ENCODE results near the gene RNASEH1.

The RNASEH1 gene

DNA sequence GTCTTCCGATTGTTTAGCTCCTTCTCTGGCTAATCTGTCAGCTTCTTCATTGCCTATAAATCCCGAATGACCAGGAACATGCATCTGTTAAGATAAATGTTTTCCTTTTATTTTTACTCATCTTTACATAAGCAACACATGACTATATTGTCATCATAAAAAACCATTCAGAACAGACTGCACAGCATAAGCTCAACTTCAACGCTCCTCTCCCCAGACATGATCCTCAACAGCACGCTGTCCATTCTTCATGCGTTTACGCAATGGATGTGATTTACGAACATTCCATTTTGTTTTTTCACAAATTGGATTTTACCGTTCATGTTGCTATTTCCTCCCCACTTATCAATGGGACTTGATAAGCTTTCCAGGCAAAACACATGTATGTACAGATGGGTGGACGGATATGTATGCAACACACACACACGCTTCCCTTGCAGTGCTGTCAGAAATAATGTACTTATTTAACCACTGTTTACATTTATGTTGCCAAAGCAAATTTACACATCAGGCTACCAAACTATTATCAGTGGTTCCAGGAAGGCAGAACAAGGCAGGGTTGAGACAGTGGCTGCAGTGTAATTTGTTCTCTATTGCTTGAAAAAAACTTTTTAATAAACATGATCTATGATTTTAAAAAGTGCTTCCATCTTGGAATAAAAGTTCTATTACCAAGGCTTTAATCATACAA is 12.2 kb downstream of the RNASEH1 start:
- DNase-seq, result no peak

DNA sequence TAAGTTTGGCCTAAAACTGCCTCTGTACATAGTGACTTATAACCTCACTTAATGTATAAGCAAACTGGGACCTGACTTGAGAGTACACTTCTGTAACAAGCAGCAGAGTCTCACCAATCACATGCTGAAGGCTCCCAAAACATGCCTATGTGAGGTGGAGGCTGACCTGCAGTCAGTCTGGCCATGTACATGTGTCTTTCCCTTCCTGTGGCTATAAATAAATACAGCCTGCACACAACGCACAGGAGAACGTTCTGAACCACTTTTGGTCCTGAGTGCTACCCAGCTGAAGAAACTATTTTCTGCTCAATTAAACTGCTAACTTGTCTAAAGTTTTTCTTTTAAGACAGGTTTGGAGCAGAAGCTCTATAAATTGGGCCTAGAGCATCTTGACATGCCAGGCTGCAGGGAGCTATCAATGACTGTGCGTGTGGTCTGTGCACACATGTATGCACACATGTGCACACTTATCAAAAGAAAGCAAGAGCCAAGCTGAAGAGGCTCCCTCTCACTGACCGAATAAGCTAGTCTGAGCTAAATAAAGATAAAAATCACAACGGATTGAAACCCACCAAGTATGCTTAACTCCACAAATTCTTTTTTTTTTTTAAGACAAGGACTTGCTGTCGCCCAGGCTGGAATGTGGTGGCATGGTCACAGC is 15.0 kb downstream of the RNASEH1 start:
- DNase-seq, result no peak

DNA sequence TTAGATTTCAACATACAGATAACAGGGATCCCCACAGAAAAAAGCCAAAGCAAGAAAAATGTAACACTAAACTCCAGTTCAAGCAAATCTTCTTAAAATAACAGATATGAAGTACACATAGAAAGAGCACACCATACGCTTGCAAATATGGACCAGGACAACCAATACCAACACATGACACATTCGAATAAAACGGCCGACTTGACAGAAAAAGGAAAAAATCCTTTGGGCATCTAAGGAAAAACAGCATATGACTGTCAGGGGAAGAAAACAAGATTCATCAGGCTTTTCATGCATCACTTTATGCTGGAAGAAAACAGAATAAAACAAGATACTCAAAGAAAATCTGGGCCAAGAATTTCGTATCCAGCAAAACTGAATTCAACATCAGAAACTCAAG is 16.0 kb downstream of the RNASEH1 start:
- no peak for DNase-seq

DNA sequence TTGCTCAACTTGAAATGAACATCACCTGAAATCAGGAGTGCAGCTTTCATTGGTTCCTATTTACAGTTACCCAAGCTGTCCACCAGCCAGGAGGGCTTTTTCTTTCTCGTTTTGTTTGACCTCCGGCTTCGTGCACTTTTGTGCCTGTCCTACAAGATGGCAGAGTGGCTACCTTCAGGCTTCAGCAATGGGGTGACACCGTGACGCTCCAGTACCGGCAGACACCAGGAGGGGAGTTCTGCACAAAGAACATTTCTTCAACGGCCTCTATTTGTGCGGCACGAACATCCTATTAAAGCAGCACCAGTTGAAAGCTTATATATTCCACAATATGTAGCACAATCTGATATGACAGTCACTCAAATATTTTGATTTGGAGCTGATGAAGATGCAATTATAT is 18.3 kb downstream of the RNASEH1 start:
- DNase-seq, result no peak

DNA sequence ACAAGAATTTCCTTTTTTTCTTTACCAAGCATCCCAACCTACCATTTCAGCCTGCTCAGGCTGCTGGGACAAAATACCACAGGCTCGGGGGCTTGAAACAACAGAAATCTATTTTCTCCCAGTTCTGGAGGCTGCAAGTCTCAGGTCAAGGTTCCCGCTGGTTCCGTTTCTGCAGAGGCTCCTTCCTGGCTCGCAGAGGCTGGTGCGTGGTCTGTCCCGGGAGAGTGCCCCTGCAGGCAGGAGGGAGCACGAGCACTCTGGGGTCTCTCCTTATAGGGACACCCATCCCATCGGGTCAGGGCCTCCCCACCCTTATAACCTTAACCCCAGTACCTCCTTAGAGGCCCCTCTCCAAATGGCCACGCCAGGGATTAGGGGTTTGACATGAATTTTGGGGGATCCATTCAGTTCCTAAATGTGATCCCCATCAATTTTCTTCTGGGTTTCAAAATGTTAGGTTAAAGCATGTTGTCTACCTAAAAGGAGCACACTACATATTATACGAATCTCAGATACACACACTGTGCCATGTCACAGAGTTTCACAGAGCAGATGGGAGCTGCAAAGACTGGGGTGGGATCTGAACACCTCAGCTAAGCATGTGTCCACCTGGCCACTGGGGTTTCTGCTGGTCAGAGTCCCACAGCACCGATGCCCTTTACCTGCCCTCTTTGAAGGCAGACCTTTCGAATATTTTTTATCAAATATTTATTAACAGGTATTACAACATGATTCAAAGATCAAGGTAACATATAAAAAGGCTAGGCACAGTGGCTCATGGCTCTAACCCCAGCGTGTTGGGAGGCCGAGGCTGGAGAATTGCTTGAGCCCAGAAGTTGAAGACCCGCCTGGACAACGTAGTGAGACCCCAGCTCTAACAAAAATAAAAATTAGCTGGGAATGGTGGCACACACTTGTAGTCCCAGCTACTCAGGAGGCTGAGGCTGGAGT is 21.2 kb downstream of the RNASEH1 start:
- no peak for DNase-seq

DNA sequence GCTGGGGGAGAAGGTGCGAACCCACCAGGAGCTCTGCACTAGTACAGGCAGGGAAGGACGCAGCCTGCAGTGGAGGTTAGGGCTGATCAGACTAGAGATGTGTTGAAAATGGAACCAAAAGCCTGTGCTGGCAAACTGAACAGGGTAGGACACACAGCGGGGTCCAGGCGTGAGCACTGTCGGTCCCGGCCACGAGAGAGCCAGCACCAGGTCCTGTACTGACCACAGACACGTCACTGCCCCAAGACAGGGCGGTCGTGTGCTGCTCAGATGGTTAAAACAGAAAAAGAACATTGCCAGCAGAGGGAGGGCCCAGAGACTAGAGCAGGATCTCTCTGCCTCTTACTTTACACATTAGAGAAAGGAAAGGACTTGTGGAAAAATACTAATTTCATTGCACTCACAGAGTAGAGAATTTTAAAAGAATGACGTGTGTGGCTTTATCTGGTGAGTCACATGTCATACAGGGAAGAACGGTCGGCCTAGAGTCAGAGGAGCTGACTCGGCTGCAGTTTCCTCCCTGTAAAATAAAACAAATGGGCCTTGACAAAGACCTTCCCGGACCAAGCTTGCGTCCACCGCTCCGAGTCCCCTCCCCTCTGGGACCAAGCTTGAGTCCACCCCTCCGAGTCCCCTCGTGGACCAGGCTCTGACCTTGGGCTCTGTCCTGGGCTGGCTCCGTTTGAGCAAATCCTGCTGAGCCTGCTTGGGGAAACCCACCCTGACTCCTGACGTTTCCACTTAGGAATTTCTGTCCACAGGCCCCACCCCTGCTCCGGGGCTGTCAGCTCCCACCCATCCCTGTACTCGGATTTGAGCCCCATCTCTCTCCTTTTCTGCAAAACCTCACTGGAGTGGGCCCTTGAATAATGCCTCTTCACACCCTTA is 22.1 kb downstream of the RNASEH1 start:
- no peak for DNase-seq

DNA sequence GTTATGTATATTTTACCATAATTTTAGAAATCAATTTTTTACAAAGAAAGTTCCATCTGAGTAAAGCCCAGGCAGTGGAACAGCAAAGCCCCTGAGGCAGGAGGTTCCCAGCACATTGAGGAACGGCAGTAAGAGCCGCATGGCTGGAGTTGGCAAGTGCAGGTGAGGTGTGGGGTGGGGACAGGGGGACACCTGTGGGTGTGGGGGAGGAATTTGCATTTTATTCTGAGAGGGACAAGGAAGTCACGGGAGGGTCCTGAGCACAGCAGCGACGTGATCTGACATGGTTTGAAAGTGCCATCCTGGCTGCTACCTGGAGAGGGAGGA is 22.7 kb downstream of the RNASEH1 start:
- DNase-seq, result no peak

DNA sequence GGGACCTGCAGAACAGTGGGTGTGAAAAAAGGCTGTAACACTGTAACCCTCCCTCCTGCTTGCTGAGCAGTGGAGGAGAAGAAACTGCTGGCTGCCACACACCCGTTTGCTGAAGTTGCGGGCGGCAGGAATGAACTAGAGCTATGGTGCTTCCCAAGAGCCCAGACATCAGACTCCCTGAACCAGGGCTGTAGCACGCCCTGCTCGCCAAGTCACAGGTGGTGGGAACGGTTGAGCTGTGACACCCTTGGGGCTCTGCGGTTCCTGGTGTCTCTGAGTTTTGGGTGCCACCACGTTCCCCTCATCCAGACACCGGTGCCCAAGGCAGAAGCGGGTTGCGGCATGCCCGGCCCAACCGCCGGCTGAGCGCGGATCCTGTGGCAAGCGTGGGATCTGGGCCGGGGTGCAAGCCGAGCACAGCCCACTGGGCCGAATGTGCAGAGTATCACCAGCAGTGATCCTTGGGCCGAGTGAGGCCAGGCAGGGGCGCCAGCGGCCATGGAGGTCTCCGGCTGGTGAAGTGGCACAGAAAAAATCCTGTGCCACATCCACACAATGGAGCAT is 23.8 kb downstream of the RNASEH1 start:
- DNase-seq, result no peak

DNA sequence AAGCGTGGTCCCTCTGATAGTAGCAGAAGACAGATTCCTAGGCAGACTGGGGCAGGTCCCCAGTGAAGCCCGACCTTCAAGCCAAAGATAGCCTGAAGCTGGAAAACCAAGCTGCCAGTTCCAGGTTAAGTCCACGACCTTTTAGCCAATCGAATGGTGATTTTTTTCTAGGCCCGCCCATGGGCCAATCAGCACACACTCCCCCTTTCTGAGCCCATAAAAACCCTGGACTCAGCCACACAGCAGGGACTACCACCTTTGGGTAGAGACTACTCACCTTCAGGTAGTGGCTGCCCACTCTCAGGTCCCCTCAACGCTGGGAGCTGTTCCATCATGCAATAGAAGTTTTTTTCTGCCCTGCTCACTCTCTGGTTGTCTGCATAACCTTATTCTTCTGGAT is 24.3 kb downstream of the RNASEH1 start:
- DNase-seq, result no peak

DNA sequence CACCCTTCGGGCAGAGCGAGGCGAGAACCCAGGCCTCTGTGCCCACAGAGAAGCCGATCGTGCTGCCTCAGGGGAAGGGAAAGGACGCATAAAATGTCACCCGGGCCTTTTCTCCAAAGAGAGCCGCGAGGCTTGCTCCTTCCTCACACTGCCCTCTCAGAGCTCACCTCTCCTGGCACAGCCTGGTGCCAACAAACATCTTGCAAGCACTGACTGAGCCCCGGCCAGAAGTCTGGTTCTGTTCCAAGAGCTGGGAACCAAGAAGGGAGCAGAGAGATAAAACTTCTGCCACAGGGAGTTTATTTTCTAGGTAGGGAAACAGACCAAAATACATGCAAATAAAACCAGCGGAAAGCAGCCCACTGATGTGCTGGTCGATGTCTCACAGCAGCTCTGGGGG is 25.2 kb downstream of the RNASEH1 start:
- no peak for DNase-seq

DNA sequence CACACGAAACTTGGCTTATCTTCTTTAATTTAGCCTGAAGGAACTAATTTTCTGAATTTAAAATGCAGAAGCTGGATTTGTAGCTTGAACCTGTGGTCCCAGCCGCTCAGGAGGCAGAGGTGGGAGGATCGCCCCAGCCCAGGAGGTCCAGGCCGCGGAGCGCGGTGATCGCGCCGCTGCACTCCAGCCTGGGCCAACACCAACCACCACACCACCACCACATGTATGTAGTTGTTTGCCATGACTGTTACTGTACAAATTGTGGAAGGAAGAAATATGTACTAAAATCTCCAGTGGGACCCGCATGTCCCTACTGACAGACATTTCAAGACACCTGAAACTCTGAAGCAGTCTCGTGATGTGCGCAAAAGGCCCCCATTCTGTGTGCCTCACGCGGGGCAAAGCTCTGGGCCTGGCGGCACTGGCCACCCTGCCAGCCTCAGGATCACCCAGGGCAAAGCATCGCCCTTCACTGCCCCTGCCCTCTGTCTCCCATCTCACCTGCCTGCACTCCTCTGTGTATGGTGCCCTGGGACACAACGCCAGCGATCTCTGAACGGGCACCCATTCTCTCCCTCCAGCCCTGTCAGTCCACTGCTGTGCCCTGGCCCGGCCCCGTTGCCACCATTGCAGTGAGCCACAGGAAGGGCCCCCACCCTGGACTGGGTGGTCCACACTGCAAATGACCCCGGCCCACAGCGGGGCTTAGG is 28.7 kb downstream of the RNASEH1 start:
- no peak for DNase-seq

DNA sequence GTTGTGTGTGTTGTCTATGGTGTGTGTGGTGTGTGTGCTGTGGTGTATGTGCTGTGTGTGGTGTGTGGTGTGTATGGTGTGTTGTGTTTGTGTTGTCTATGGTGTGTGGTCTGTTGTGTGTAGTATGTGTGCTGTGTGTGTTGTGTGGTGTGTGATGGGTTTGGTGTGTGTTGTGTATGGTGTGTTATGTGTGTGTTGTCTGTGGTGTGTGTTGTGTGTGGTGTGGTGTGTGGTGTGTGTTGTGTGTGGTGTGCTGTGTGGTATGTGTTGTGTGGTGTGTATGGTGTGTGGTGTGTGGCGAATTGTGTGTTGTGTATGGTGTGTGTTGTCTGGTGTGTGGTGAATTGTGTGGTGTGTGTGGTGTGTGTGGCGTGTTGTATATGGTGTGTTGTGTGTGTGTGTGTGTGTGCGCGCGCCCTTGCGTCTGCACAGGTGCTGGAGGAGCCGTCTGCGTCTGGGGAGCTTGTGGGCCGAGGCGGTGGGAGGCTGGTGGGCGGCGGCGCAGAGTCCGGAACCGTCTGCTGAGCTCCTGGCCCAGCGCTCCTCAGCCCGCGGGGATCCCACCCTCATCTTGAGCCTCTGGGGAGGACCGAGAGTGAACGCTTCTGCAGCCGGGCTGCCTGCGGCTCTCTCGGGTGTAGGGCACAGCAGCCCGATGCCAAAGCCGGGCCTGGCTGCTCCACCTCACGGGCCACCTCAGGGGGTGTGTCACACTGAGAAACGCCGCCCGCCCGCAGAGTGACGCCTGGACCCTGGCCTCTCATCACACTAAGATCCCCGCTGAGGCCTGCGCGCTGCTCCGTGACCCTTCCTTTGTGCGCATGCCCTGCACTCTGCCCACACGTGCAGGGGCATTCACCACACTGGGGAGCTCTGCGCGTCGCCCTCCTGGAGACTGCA is 30.0 kb downstream of the RNASEH1 start:
- DNase-seq, result no peak

DNA sequence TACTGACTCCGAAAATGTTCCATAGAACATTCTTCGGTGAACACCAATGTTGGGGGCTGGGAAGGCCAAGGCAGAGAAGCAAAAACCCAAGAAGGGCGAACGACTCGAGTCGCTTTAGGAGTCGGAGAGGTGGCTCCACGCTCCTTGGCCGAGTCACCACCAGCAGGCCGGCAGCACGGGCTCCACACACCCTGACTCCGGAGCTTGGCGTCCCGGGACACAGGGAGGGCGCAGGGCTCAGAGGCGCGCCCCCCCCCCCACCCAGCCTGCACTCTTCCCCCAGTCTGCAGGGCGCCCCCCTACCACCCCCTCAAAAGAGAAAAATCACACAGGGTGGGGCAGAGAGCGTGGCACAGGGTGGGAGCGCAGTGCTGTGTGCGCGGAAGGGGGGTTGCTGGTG is 31.3 kb downstream of the RNASEH1 start:
- DNase-seq, result no peak

DNA sequence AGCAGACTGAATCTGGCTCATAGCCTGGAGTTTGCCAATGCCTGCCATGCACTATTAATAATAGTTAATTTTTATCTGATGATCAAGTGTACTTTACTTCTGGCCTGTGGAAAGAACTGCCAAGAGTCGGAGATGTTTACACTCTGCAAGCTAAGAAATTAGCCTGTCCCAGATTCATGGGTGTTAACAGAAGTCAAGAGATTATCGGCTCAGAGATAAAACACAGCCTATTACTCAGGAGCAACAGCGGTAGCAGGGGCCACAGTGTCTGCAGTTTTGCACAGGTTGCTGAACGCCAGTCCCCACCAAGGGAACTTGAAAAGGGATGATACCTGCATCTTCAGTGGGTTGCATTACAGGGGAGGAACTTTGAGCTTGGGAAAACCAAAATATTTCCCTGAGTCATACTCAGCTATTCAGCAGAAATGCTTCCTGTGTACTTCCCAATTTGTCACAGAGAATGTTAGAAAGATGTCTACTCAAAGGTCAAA is 34.5 kb downstream of the RNASEH1 start:
- no peak for DNase-seq

DNA sequence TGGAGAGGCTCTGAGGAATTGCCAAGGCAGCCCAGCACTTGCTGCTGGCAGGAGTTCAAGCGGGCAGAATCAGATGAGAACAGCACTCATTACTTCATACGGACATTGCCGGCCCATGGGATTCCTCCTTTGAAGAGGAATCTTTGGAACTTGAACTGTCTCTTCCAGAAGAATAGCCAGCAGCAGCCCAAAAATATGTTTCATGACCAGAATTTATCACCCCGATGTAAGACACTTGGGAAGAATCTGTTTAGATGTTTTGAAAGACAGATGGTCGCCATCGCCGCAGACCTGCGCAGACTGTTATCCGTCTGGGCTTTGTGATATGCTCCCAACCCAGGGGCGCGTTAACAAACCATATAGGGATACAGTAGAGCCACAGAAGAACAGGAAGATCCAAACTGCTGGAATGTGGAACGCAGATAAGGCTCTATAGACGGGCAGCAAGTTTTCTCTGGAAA is 35.1 kb downstream of the RNASEH1 start:
- DNase-seq, result no peak

DNA sequence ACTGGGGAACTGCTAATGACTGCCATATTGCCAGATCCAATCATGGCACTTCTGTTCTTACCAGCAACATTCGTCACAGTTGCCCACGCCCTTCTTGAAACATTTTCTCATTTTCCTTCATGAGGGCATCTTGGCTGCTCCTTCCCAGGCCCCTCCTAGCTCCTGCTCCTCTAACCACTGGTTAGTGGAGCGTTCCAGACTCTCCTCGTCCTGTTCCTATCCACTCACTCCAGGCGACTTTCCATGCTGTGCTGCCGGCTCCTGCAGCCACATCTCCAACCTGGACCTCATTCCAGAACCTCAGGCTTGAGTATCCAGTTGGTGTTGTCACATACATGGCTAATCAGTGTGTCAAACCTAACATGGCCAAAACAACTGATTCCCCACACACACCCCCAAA is 37.5 kb downstream of the RNASEH1 start:
- no peak for DNase-seq

DNA sequence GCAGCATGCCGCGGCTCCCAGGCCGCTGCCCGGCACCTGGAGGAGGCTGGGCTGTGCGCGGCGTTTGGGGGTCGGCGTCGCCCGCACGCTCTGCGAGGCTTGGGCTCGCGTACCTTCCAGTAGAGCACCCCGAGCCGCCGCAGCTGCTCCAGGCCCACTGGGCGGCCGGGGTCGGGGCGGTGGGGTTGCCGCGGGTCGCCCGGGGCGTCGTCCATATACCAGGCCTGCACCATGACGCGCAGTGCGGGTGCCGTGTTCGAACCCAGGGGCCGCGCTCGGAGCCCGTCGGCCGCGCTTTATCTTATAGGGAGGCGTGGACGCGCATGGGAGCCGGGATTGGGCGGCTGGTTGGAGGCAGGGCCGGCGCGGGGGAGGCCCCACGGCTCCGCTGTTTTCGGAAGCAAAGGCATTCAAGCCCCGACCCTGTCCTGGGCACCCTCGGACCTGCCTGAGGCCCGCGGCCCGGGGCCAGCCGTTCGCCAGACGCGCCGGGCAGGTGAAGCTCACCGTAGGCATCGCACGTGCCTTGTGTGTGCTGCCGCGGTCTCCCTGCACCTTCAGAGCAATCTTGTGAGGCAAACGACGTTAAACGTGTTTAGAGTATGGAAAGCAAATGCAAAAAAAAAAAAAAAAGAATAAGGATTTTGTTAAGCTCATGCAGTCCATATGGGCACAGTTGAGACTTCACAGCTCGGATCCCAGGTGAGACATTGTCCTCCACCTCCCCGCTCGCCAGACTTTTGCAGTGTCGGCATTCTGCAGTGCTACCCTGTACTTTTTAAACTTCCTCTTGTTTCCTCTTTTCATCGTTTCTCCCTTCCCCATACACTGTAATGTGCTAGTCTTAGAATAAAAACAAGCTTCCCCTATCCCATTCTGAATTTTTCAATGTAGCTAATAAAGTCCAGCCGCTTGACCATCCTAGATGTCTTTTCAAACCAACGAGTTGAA is 38.6 kb downstream of the RNASEH1 start, which contains the start of gene ADI1:
Gene ADI1 (minus strand): TSS at position 277 of the 951 bp plus-strand sequence. CDS start 44 bp downstream, at position 233.
- DNase-seq, result peak; percentile 63 to 80

DNA sequence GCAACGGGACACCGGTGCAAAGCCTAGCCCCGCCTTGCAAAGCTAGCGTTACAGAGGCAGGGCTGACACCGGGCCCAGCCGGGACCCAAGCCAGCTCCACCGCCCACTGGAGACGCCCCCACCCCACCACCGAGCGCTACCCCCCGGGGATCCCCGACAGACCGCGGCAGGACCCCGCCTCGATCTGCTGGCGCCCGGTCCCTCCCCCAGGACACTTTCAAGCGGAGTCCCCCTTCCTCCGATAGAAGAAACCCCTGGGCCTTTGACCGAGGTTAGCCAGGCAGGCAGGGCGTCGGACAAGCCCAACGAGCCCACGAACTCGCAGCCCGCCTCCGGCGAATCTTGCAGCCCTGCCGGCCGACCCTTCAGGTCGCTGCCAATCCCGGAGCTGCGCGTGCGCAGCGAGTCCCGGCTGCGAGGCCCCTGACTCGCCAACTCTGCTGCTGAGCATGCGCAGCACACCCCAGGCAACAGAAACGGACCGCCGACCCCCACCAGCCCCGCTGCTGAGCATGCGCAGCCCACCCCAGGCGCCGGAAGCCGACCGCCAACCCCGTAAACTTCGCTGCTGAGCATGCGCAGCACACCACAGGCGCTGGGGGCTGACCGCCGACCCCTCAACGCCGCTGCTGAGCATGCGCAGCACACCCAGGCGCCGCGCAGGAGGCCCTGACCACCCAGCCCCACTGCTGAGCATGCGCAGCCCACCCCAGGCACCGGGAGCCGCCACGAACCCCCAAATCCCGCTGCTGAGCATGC is 39.5 kb downstream of the RNASEH1 start:
- DNase-seq, result peak; percentile 99
